GM12891 (cell line): ENCODE results near the gene MEIKIN.

ENCODE experiments used
- POLR2A ChIP-seq: IDR thresholded peaks from 2 replicates; pipeline ENCODE4 v1.6.1; 2011; ENCODE audit warnings: low read depth, low read length, control low read depth
- POLR2AphosphoS5 ChIP-seq: IDR thresholded peaks from 2 replicates; pipeline ENCODE4 v1.6.1; 2011; ENCODE audit warnings: low read depth, low read length, control low read depth
- SPI1 ChIP-seq: IDR thresholded peaks from 2 replicates; pipeline ENCODE4 v1.6.1; 2011; ENCODE audit warnings: low read depth, low read length, control low read depth
- TAF1 ChIP-seq: IDR thresholded peaks from 2 replicates; pipeline ENCODE4 v1.6.1; 2011; ENCODE audit warnings: low read depth, low read length, control low read depth

DNA sequence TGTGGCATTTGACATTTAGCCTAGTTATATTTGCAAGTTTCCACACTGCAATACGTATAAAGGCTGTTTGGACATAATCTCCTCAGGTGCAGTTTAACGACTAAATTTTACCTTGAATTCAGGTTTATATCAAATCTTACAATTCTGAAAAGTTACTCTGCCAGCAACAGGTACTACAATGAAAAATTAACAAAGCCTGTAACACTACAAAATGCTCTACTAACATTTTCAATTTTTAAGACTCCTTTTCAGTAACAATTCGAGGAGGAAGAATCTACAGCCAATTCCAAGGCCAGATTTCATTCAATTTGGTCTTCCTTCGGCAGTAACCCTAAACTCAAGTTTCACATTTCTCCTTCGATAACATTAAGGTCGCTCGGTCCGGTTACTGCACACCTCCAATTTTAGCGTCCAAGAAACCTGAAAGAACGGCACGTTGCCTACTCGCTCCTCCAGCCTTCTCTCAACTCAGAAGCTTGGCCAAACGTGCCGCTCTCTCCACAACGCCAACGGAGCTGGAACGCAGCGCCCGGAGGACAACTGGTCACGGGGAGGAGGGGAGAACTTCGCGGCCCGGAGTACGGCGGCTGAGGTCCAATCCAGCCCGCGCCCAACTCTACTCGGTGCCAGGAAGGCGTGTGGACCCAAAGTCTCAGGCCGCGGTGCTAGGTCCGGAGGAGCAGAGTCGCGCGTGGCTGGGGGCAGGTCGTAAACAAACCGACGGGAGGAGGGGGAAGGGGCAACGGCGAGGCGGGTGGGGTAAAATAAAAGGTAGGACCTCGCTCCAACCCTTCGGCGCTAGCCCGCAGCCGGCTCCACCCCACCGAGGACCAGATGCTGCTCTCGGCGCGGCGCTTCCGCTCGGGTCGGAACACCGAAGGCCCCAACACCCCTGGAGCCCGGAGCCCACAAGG is 149.3 kb downstream of the MEIKIN start:
- TF ChIP-seq POLR2AphosphoS5 (no peak), POLR2A (no peak), TAF1 (no peak), SPI1 (no peak)
